GM18498 (cell line): ENCODE results near the gene ANKRD33.

Experiments
- ATAC-seq: cut with Tn5 transposase; IDR thresholded peaks from one replicate; pipeline ENCODE4 v1.9.1; 2021; ENCODE audit warnings: mild to moderate bottlenecking, moderate library complexity; ENCODE audit not compliant: unreplicated experiment

Gene ANKRD33

GRCh38 chr12:51915951-51916350 lies 28.0 kb downstream of the ANKRD33 start:
- ATAC-seq, result no peak

GRCh38 chr12:51917041-51917590 lies 29.2 kb downstream of the ANKRD33 start:
- no peak for ATAC-seq

- ATAC-seq, result no peak
These were observed 30.0 kb downstream of the ANKRD33 start for GRCh38 chr12:51917746-51918453.

- no peak for ATAC-seq
These were observed 32.1 kb downstream of the ANKRD33 start for GRCh38 chr12:51920046-51920445.

GRCh38 chr12:51921017-51921725 lies 33.3 kb downstream of the ANKRD33 start:
- ATAC-seq, result no peak

GRCh38 chr12:51922146-51922545 lies 34.2 kb downstream of the ANKRD33 start:
- no peak for ATAC-seq

GRCh38 chr12:51922762-51923505 lies 35.0 kb downstream of the ANKRD33 start:
- ATAC-seq, result no peak

GRCh38 chr12:51923506-51924365 lies 35.8 kb downstream of the ANKRD33 start:
- no peak for ATAC-seq

GRCh38 chr12:51924551-51925319 lies 36.8 kb downstream of the ANKRD33 start:
- ATAC-seq, result peak; percentile 75

GRCh38 chr12:51925346-51926063 lies 37.6 kb downstream of the ANKRD33 start:
- no peak for ATAC-seq

GRCh38 chr12:51926064-51926632 lies 38.2 kb downstream of the ANKRD33 start:
- ATAC-seq, result no peak

- ATAC-seq, result no peak
These were observed 38.8 kb downstream of the ANKRD33 start for GRCh38 chr12:51926718-51927117.

- ATAC-seq, result no peak
These were observed 44.5 kb downstream of the ANKRD33 start for GRCh38 chr12:51932218-51933076.

GRCh38 chr12:51934080-51934479 lies 46.2 kb downstream of the ANKRD33 start:
- ATAC-seq, result no peak

- ATAC-seq, result no peak
These were observed 50.0 kb downstream of the ANKRD33 start for GRCh38 chr12:51937926-51938325.

GRCh38 chr12:51938726-51939125 lies 50.8 kb downstream of the ANKRD33 start:
- ATAC-seq, result no peak

GRCh38 chr12:51941011-51941581 lies 53.2 kb downstream of the ANKRD33 start:
- ATAC-seq, result no peak
